ENCODE data around the gene SREBF2. TPM values are rescaled to one million over a fixed set of nuclear protein-coding genes. Genes with fewer than 3 reads are reported as not detected.

The SREBF2 gene
- total RNA-seq, 2 donors from 2014 or later, result 159 to 192 TPM

DNA sequence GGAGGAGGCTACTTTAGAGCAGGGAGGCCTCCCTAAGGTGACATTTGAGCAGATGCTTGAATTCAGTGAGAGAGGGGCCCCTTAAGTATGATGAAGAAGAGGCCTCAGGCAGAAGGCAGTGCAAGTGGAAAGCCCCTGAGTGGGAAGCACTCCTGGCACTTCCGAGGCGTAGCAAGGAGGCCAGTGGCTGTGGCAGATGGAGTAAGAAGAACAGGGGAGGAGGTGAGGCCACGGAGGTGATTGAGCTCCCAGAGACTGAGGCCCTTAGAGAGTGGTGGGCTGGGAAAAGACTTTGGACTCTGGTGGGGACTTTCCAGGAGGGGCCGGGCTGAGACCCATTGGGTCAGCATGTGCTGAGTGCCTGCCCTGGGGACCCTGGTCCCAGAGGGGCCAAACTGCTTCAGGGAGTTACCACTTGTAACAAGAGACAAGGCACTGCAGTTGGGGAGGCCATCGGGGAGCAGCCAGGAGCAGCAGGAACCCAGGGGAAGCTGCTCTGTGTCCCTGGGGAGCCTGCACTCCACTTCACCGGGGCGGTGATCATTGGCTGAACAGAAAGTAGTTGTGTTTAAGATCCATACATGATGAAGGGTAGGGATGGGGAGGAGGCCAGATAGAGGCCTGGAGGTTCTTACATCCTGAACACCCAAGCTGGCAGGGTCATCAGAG, 116.5 kb downstream of the SREBF2 start:
- H3K27ac ChIP-seq, result no peak overlapping the region
- no peak for DNase-seq
- intact Hi-C loops (cut with DNase I), result no loop called here
- peaks cover 8% of the 10 kb centered on the region for H3K4me1 ChIP-seq
- H3K27me3 ChIP-seq, result no peaks in the 10 kb centered on the region
- no peaks in the 10 kb centered on the region for H3K36me3 ChIP-seq
- H3K9ac ChIP-seq (ENCODE audit: low read depth in 2 of 2, low read length in 2 of 2), result no peak overlapping the region
- no peak overlapping the region for H3K4me3 ChIP-seq
- TF ChIP-seq, protein P1, sequence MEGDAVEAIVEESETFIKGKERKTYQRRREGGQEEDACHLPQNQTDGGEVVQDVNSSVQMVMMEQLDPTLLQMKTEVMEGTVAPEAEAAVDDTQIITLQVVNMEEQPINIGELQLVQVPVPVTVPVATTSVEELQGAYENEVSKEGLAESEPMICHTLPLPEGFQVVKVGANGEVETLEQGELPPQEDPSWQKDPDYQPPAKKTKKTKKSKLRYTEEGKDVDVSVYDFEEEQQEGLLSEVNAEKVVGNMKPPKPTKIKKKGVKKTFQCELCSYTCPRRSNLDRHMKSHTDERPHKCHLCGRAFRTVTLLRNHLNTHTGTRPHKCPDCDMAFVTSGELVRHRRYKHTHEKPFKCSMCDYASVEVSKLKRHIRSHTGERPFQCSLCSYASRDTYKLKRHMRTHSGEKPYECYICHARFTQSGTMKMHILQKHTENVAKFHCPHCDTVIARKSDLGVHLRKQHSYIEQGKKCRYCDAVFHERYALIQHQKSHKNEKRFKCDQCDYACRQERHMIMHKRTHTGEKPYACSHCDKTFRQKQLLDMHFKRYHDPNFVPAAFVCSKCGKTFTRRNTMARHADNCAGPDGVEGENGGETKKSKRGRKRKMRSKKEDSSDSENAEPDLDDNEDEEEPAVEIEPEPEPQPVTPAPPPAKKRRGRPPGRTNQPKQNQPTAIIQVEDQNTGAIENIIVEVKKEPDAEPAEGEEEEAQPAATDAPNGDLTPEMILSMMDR (IDR thresholded peaks at IDR 0.05), result no peak
- H3K9me3 ChIP-seq, result no peaks in the 10 kb centered on the region

DNA sequence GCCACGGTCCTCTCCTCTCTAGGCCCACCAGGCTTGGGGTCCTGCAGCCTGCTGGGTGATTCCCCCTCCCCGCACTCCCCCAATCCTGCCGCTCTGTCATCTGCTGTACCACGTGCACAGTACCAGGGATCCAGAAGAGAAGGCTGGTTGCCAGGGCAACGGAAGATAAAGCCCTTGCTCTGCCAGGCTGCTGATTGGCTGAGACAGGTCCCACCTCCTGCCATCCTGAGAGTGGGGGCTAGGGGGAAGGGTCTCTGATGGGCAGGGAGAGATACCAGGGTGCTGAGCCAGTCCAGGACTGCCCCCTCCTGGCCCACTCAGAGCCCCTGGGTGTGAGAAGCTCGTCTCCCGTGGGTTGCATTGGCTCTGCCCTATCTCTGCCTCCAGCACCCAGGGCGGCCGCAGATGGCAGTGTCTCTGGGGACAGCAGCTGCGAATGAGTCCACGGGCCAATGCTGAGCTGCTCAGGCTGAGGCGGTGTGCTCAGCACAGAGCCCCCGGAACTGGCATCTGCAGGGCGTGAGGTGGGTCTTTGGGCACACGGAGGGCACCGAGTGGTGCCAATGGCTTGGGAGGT, 119.1 kb downstream of the SREBF2 start, which contains the start of gene SMIM45:
TSS of gene SMIM45 (plus strand) at position 253 of the 577 bp plus-strand sequence.
- TF ChIP-seq, protein P1 (IDR thresholded peaks at IDR 0.05), result no peak
- intact Hi-C loops (cut with DNase I), result no loop called here
- Histone ChIP-seq H3K27ac (no peak within 1 kb of the TSS), H3K9ac (ENCODE audit: low read depth in 2 of 2, low read length in 2 of 2) (no peak within 1 kb of the TSS), H3K36me3 (no peaks in the 10 kb centered on the region), H3K27me3 (no peaks in the 10 kb centered on the region), H3K4me3 (no peak within 1 kb of the TSS), H3K4me1 (no peaks in the 10 kb centered on the region), H3K9me3 (no peaks in the 10 kb centered on the region)
- no peak for DNase-seq

GRCh38 chr22:41952713-41953112, 119.8 kb downstream of the SREBF2 start:
- no peak for DNase-seq
- H3K9ac ChIP-seq (ENCODE audit: low read depth in 2 of 2, low read length in 2 of 2), result no peak overlapping the region
- no peaks in the 10 kb centered on the region for H3K4me1 ChIP-seq
- H3K27me3 ChIP-seq, result no peaks in the 10 kb centered on the region
- no peaks in the 10 kb centered on the region for H3K36me3 ChIP-seq
- intact Hi-C loops (cut with DNase I), result no loop called here
- TF ChIP-seq, protein P1 (IDR thresholded peaks at IDR 0.05), result no peak
- H3K4me3 ChIP-seq, result no peak overlapping the region
- no peaks in the 10 kb centered on the region for H3K9me3 ChIP-seq
- no peak overlapping the region for H3K27ac ChIP-seq

Small RNA genes lying within 50 kb of the gene (microRNA-seq; reads per million reads assigned to microRNA genes)
- 54.0 reads per million, percentile 45 among the genes with 10 or more reads in this experiment for gene MIR33A

Other genes with a start within 250 kb of the SREBF2 start
- gene PMM1, start 243.3 kb upstream of the SREBF2 start, total RNA-seq, result 10 to 100 TPM; 49.3 to 53.2 TPM
- 10 to 100 TPM; 19.2 to 32.1 TPM for gene DESI1, start 212.1 kb upstream of the SREBF2 start, total RNA-seq
- gene XRCC6, start 211.8 kb upstream of the SREBF2 start, total RNA-seq, result 100 to 1,000 TPM; 203 to 312 TPM
- gene SNU13, start 144.2 kb upstream of the SREBF2 start, total RNA-seq, result 100 to 1,000 TPM in 1 of 2 donors, 10 to 100 TPM in 1; 95.7 to 169 TPM
- gene MEI1, start 133.6 kb upstream of the SREBF2 start, total RNA-seq, result 1 to 10 TPM; 1.8 to 1.9 TPM
- gene CCDC134, start 32.4 kb upstream of the SREBF2 start, total RNA-seq, result 10 to 100 TPM in 1 of 2 donors, 1 to 10 TPM in 1; 9.3 to 18.8 TPM
- not detected for gene SHISA8, start 82.0 kb downstream of the SREBF2 start, total RNA-seq
- gene TNFRSF13C, start 93.7 kb downstream of the SREBF2 start, total RNA-seq, result under 1 TPM; 0.40 to 0.53 TPM
- 10 to 100 TPM; 13.7 to 64.3 TPM for gene CENPM, start 114.0 kb downstream of the SREBF2 start, total RNA-seq
- under 1 TPM; 0.20 to 0.69 TPM for gene SEPTIN3, start 136.3 kb downstream of the SREBF2 start, total RNA-seq
- gene WBP2NL, start 165.7 kb downstream of the SREBF2 start, total RNA-seq, result 1 to 10 TPM; 1.1 to 1.9 TPM
- gene NAGA, start 237.7 kb downstream of the SREBF2 start, total RNA-seq, result 10 to 100 TPM; 28.9 to 36.0 TPM
- 10 to 100 TPM; 11.6 to 15.2 TPM for gene PHETA2, start 241.1 kb downstream of the SREBF2 start, total RNA-seq
- gene SMDT1, start 246.6 kb downstream of the SREBF2 start, total RNA-seq, result 100 to 1,000 TPM; 125 to 135 TPM

All from colonic mucosa (tissue), 4 donors.